Fibroblast of lung (primary cell): ENCODE data around the gene ASCC3.
"Not testable (repeated sequence)": the region's sequence is repeated elsewhere in the genome, so short reads cannot be mapped to it uniquely, and the experiment has no call there.

Source experiments
- EZH2 ChIP-seq: IDR thresholded peaks from 2 replicates; pipeline ENCODE4 v1.5.1; 2012; ENCODE audit warnings: low read length, control low read depth, mild to moderate bottlenecking; ENCODE audit errors: missing control alignments
- TF ChIP-seq, protein P1 (sequence below), 2 donors: IDR thresholded peaks in 1 of 2; conservative IDR thresholded peaks in 1 of 2; 1 replicate in 1 of 2; 2 replicates in 1 of 2; pipeline ENCODE4 v1.5.1; 2011 to 2012; ENCODE audit warnings: low read length in 2 of 2, control low read depth in 1 of 2, inconsistent platforms in 1 of 2, low read depth in 1 of 2, mild to moderate bottlenecking in 1 of 2

GRCh38 chr6:100829077-100829595, 52.0 kb downstream of the ASCC3 start:
- TF ChIP-seq, protein P1, sequence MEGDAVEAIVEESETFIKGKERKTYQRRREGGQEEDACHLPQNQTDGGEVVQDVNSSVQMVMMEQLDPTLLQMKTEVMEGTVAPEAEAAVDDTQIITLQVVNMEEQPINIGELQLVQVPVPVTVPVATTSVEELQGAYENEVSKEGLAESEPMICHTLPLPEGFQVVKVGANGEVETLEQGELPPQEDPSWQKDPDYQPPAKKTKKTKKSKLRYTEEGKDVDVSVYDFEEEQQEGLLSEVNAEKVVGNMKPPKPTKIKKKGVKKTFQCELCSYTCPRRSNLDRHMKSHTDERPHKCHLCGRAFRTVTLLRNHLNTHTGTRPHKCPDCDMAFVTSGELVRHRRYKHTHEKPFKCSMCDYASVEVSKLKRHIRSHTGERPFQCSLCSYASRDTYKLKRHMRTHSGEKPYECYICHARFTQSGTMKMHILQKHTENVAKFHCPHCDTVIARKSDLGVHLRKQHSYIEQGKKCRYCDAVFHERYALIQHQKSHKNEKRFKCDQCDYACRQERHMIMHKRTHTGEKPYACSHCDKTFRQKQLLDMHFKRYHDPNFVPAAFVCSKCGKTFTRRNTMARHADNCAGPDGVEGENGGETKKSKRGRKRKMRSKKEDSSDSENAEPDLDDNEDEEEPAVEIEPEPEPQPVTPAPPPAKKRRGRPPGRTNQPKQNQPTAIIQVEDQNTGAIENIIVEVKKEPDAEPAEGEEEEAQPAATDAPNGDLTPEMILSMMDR (conservative IDR thresholded peaks at IDR 0.05 in 1 of 2, IDR thresholded peaks at IDR 0.05 in 1 of 2; ENCODE audit: low read depth in 1 of 2, low read length in 2 of 2) = not testable (repeated sequence)
- TF ChIP-seq EZH2 = not testable (repeated sequence)
